Neuron (in vitro differentiated cells): Measurements from ENCODE around the gene TMEM131L.
"Not testable (repeated sequence)": the region's sequence is repeated elsewhere in the genome, so short reads cannot be mapped to it uniquely, and the experiment has no call there.

Experiments
- H2AFZ ChIP-seq: one replicate; pipeline ENCODE4 v1.6.1; 2013; ENCODE audit warnings: low read depth, mild to moderate bottlenecking, inconsistent platforms, low read length, moderate library complexity
- H3K27me3 ChIP-seq: one replicate; pipeline ENCODE4 v1.6.1; 2013; ENCODE audit warnings: low read length; ENCODE audit not compliant: insufficient read depth
- H3K36me3 ChIP-seq: one replicate; pipeline ENCODE4 v1.6.1; 2013; ENCODE audit warnings: low read length; ENCODE audit not compliant: insufficient read depth
- H3K4me1 ChIP-seq: one replicate; pipeline ENCODE4 v1.6.1; 2013; ENCODE audit warnings: low read length; ENCODE audit not compliant: insufficient read depth
- H3K4me3 ChIP-seq: 2 replicates; pipeline ENCODE4 v1.5.1; 2013; ENCODE audit warnings: mild to moderate bottlenecking, low read length, moderate library complexity
- H3K9me3 ChIP-seq: one replicate; pipeline ENCODE4 v1.6.1; 2013; ENCODE audit warnings: low read length

The TMEM131L gene

DNA sequence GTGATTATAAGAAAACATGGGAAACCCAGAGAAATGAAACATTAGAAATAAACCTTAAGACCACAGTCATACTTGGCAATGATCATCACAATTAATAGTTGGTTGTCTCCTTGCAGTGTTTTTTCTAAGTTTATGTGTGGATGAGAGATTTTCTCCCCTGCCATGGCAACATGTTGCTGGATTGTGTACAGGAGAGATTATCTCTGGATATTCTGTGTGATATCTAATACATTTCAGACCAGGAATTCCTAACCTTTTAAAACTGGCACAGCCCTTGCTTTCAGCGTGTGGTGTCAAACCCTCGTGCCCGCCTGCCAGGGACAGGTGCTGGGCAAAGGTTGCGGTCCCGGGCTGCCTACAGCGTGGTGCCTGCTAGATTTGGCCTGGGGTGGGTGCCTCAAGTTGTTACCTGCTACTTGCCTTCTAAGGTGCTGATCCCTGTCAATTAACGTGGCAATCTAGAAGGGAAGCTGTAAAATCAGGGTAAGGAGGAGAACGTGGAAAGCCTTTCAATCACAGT, 100.5 kb downstream of the TMEM131L start:
- Histone ChIP-seq H3K4me3 (no peak overlapping the region), H3K4me1 (peaks cover 15% of the 10 kb centered on the region), H2AFZ (no peak overlapping the region), H3K27me3 (no peaks in the 10 kb centered on the region), H3K9me3 (peaks cover 3% of the 10 kb centered on the region), H3K36me3 (peaks cover 2% of the 10 kb centered on the region)

- H3K36me3 ChIP-seq, H3K4me3 ChIP-seq, H2AFZ ChIP-seq, H3K27me3 ChIP-seq, H3K9me3 ChIP-seq: not testable (repeated sequence)
- H3K4me1 ChIP-seq: peaks cover 15% of the 10 kb centered on the region
Observed at GRCh38 chr4:153567660-153568059, 101.5 kb downstream of the TMEM131L start.

DNA sequence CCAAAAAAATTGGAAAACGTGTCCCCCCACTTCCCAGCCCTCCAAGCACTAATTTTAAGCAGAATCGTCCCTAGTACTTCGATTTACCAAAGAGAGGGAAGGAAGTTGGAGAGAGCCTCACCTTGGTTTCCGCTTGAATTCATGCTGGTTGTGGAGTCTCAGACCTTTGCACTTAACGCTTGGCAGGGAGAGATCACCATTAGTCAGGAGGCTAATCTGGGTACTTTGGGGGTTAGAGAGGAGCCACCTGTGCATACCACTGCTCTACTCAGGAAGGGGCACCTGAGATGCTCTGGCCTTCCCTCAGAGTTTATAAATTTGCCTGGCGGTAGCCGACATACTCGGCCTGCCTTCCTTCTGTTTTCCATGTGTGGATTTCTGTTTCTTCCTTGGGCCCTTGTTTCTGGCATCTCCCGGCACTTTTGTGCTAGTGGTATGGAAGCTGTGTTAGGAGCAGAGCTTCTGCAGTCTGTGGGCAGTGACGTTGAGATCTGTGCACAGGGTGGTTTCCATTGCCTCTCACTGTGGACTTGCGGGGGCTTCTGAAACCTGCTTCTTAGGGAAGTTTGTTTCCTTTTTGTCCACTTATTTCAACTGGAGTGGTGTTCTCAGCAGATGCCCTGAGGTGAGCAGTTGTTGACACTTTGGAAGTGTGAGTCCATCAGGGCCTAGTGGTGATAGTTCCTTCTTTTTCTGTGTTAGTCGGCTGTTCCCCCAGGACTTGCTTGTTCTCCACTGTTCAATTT, 104.2 kb downstream of the TMEM131L start:
- H3K36me3 ChIP-seq: peaks cover 2% of the 10 kb centered on the region

GRCh38 chr4:153571006-153571545, 104.9 kb downstream of the TMEM131L start:
- Histone ChIP-seq H3K27me3 (no peaks in the 10 kb centered on the region), H3K4me3 (no peak overlapping the region), H2AFZ (no peak overlapping the region), H3K9me3 (no peaks in the 10 kb centered on the region), H3K4me1 (peaks cover 4% of the 10 kb centered on the region), H3K36me3 (peaks cover 2% of the 10 kb centered on the region)

More for the DNA sequence above, 104.2 kb downstream of the TMEM131L start:
- Histone ChIP-seq H3K27me3 (no peaks in the 10 kb centered on the region), H3K4me1 (peaks cover 4% of the 10 kb centered on the region), H2AFZ (no peak overlapping the region), H3K4me3 (no peak overlapping the region), H3K9me3 (no peaks in the 10 kb centered on the region)

DNA sequence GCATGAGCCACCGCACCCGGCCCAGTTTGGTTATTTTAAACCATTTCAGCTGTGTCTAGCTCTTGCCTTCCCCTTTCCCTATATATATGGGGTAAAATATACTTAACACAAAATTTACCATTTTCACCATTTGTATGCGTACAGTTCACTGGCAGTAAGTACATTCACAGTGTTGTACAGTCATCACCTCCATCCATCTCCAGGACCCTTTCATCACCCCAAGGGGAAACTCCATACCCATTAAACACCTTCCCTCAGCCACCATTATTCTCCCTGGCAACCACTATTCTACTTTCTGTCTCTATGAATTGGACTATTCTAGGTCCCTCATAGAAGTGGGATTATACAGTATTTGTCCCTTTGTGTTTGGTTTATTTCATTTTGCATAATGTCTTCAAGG, 106.4 kb downstream of the TMEM131L start:
- Histone ChIP-seq H3K4me3 (no peak overlapping the region), H3K36me3 (peaks cover 2% of the 10 kb centered on the region)

GRCh38 chr4:153573221-153573620, 107.1 kb downstream of the TMEM131L start:
- Histone ChIP-seq H3K27me3 (no peaks in the 10 kb centered on the region), H2AFZ (no peak overlapping the region), H3K36me3 (no peaks in the 10 kb centered on the region), H3K4me3 (no peak overlapping the region), H3K9me3 (no peaks in the 10 kb centered on the region), H3K4me1 (peaks cover 2% of the 10 kb centered on the region)

More for the DNA sequence above, 106.4 kb downstream of the TMEM131L start:
- Histone ChIP-seq H3K4me1 (peaks cover 4% of the 10 kb centered on the region), H3K9me3 (no peaks in the 10 kb centered on the region), H3K27me3 (no peaks in the 10 kb centered on the region), H2AFZ (no peak overlapping the region)

DNA sequence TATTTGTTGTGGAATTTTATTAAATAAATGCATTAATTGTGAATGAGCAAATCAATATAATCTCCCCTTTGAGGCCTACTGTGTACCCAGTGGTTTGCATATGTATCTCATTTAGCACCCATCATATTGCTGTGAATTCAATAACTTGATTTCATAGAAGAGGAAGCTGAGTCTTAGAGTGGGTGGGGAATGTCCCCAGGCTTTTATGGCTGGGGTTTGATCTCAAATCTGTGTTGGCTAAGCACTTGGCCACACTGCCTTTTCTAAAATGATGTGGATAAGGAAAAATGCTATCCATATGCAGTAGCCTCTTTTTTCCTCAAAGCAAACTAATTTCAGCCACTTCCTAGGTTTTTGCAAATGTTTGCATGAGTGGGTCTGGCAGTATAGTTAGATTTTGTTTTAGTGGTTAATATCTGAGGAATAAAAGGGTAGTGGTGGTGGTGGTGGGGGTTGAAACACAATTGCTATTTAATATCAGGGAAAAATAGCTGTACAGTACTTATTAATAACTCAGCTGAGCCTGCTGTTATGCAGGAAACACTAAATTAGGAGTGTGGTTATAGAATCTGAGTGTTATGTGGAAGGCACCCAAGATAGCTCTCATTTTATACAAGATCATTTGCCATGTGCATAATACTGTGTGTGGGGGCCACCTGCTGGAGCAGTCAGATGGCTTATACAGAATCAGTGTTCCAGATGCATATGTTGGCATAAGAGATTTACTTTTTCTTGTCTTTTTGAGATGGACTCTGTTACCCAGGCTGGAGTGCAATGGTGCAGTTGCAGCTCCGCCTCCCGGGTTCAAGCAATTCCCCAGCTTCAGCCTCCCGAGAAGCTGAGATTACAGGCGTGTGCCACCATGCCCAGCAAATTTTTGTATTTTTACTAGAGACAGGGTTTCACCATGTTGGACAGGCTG, 108.0 kb downstream of the TMEM131L start:
- Histone ChIP-seq H3K9me3 (no peaks in the 10 kb centered on the region), H3K27me3 (no peaks in the 10 kb centered on the region), H2AFZ (no peak overlapping the region), H3K4me3 (no peak overlapping the region), H3K36me3 (no peaks in the 10 kb centered on the region), H3K4me1 (peaks cover 2% of the 10 kb centered on the region)

DNA sequence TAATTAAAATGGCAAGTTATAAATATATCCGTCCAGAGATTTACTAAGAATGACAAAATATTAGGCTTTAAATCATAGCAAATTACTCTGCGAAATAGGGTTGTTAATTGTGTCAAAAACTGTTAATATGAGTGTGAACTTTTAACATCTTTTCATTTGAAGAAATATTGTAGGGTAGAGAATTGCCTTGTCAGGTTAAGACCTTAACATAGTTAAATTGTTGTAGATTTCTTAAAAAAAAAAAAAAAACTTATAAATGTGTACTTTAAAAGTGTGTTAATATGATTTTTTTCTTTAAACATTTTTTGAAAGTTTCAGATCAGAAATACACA, 110.2 kb downstream of the TMEM131L start:
- Histone ChIP-seq H2AFZ (no peak overlapping the region), H3K27me3 (no peaks in the 10 kb centered on the region), H3K36me3 (peaks cover 3% of the 10 kb centered on the region), H3K4me1 (peaks cover 2% of the 10 kb centered on the region), H3K4me3 (no peak overlapping the region), H3K9me3 (no peaks in the 10 kb centered on the region)

GRCh38 chr4:153577053-153577452, 110.9 kb downstream of the TMEM131L start:
- Histone ChIP-seq H3K4me3 (no peak overlapping the region), H3K36me3 (peaks cover 8% of the 10 kb centered on the region), H3K27me3 (no peaks in the 10 kb centered on the region), H2AFZ (no peak overlapping the region), H3K9me3 (no peaks in the 10 kb centered on the region), H3K4me1 (peaks cover 2% of the 10 kb centered on the region)

- Histone ChIP-seq H3K9me3 (no peaks in the 10 kb centered on the region), H3K4me1 (peaks cover 8% of the 10 kb centered on the region), H3K36me3 (peaks cover 12% of the 10 kb centered on the region), H3K27me3 (no peaks in the 10 kb centered on the region), H2AFZ (no peak overlapping the region), H3K4me3 (no peak overlapping the region)
Observed at GRCh38 chr4:153579410-153579809, 113.2 kb downstream of the TMEM131L start.

GRCh38 chr4:153579872-153580271, 113.7 kb downstream of the TMEM131L start:
- H3K27me3 ChIP-seq: no peaks in the 10 kb centered on the region
- H3K9me3 ChIP-seq: no peaks in the 10 kb centered on the region
- H3K36me3 ChIP-seq: peaks cover 15% of the 10 kb centered on the region
- H2AFZ ChIP-seq: no peak overlapping the region
- H3K4me3 ChIP-seq: no peak overlapping the region
- H3K4me1 ChIP-seq: peaks cover 7% of the 10 kb centered on the region

- no peak overlapping the region for H3K4me3 ChIP-seq
- peaks cover 30% of the 10 kb centered on the region for H3K36me3 ChIP-seq
- H3K9me3 ChIP-seq: no peaks in the 10 kb centered on the region
- no peaks in the 10 kb centered on the region for H3K27me3 ChIP-seq
- H3K4me1 ChIP-seq: peaks cover 7% of the 10 kb centered on the region
- H2AFZ ChIP-seq: no peak overlapping the region
Observed at GRCh38 chr4:153582954-153583702, 117.0 kb downstream of the TMEM131L start.
